Stimulated activated CD8-positive, alpha-beta memory T cell treated with anti-CD3 and anti-CD28 coated beads, Interleukin-2, amount 100 ng/mL, for 1 hour (primary cell): ENCODE results near the gene GP1BB.

Experiments
- DNase-seq, 2 donors: peaks; one replicate each; pipeline ENCODE4 v3.0.0-alpha.2; 2020; ENCODE audit warnings: low read depth in 2 of 2

The GP1BB gene

DNA sequence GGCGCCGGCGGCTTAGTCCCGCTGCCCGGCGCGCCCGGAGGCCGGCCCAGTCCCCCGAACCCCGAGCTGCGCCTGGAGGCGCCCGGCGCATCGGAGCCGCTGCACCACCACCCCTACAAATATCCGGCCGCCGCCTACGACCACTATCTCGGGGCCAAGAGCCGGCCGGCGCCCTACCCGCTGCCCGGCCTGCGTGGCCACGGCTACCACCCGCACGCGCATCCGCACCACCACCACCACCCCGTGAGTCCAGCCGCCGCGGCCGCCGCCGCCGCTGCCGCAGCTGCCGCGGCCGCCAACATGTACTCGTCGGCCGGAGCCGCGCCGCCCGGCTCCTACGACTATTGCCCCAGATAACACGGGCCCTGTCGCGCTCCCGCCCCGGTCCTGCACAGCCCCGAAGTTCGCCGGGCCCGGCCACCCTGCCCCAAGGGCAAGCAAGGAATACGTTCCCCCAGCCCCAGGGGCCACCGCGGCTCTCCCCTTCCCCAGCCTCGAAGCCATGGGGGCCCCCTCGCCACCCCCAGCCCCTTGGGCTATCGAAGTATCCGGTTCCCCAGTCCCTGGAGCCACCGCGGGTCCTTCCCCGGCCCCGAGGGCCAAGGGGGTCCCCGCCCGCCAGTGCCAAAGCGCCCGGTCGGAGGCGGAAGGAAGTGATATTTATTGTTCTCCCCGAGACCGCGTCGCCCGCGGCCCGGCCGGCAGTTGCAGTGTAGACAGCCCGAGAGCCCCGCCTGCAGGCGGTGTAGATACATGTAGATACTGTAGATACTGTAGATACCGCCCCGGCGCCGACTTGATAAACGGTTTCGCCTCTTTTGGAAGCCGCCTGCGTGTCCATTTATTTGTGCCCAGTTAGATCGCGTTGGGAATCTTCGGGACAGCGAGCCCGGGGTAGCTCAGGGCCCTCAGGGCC lies 43.4 kb downstream of the GP1BB start:
- DNase-seq, result peak in 1 of 2 donors; percentile 26

DNA sequence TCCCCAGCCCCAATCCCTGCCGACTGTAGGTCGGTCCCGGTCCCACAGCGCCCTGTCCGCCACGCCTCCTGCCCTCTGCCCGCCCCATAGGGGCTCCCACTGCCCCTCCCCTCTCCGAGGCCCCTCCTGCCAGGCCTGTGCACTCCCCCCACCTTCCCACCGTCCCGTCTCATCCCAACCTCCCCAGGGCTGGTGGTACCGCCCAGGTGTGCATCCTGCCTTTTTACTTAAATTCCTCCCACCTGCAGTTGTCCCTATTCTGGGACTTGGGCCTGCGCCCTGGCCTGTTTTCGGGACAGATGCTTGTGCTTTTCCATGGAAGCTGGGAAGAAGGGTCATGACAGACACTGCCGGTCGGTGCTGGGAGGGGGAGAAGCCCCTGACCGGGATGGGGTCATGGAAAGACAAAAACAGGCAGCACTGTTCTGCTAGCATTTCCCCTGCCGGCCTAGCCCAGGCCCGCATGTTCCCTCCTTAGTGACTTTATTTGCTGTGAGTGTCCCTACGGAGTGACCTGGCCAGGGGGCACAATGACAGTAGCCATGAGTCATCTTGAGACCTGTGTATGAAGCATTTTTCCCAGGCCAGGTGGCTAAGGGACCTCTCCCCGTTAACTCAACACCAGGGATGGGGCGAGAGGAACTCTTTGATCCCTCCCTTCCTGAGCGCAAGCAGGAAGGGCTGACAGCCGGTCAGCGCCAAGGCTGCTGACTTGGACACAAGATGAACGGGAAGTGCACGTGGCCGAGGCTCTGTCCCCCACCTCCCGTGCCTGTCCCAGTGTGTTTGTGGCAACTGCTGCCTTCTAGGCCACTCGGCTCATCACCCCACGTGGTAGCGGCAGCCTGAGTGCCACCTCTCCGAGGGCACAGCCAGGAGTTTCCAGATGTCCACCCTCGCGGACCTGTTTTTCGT lies 44.3 kb downstream of the GP1BB start:
- no peak for DNase-seq

DNA sequence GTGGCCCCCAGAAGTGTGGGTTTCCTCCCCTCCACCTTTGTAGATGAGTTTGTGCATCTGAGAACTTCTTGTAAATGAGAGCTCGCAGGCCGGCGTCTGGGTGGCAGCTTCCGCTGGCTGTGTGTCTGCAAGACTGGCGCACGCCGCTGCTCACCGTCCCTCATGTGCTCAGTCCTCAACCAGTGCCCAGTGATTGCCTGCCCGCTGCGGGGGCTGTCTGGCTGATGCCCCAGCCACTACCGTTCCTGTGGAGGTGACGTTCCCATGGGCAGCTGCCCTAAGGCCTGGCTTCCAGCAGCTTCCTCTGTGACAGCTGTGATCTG lies 46.0 kb downstream of the GP1BB start:
- no peak for DNase-seq

DNA sequence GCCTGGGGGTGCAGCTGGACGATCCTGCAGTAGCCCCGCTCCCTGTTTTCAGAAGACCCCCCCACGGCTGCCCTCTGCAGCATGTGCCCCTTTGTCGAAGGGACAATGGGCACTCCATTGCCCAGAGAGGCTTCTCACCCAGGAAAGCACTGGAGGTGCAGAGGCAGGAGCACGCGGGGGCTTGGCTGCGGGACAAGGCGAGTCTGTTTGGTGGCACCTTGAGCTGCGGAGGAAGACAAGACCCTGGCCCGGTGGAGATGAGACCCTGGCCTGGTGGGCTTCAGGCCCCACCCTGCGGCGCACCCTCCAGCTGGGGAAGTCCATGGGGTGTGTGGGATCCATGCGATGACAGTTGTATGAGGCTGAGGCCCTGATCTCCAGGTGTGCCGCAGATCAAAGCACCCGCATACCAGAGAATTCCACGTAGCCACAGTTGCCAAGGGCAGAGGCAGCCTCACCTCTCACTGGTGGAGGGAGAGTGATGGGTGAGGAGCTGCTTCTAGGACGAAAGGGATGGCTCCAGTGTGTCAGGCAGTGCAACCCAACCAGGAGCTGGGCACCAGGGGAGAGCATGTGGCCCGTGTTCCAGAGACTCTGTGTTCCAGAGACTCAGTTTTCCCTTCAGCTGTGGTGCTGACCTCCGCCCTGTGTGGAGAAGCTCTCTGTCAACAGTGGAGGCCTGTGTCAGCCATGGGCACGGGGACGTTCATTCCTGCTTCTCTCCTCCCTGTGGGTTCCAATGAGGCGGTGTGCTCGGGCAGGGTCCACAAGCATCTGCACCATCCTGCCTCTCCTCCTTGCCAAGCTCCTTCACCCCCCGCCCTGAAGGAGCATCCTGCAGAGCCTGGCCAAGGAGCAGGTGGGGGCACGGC lies 47.2 kb downstream of the GP1BB start:
- DNase-seq, result no peak

DNA sequence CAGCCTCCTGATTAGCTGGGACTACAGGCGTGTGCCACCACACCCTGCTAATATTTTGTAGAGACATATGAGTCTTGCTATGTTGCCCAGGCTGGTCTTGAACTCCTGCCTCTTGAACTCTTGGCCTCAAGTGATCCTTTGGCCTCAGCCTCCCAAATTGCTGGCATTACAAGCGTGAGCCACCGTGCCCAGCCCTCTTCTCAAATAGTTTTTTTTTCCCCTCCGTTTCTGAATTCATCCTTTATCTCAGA lies 49.0 kb downstream of the GP1BB start:
- DNase-seq, result no peak

DNA sequence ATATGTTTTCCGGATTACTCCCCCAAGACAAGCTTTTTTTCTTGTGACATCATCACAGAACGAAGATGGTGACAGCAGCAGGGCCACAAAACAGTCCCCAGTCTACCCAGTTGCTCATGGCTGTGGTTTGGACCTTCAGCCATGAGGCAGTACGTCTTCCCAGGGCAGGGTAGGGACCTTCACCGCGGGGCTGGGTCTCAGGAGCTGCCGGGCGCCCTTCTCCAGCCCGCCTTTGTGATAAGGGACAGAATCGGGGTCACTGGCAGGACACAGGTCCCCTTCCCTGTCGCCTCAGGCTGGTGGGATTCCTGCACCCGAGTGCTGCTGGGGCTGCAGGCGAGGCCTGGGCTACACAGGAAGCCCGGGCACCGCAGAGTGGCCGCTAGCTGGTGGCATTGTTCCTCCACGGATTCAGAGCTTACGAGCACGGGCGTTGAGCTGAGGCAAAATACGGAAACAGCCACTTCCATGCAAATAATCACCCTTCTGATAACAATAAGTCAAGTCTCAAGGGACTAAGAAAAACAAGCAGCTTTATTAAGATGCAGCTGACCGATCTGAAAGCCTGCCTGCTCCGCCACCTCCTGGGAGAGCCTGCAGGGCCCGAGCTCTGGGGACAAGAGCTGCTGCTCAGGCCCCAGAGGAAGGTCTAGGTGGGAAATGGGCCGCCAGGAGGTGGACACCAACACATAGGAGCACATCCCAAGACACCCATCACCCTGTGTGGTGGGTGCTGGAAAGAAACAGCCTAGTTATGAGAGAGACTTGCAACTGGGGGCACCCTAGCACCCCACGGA lies 49.5 kb downstream of the GP1BB start:
- DNase-seq, result no peak

DNA sequence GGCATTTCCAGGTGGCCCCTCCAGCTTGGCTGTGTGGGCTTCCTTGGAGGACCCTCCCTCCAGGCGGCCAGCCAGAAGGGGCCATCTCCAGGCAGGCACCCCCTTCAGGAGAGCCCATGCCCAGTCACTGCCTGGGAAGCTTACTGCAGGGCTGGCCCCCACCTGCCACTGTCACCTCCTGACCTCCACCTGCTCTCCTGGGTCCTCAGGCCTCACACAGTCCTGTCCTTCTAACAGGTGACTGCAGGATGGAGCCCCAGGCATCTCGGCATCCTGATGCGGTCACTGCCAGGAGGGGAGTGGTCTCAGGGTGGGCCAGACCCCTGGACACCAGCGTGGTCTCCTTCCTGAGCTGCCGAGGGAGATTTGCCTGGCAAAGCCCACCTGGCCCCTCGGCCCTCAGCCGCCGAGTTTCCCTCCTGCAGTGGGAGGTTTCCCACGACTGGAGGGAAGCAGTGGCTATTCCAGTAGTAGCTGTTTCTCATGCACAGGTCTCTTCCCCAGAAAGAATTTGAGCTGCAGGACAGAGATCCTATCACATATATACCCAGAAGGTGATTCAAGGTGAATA lies 50.2 kb downstream of the GP1BB start:
- no peak for DNase-seq
